Thymus (tissue), 11 donors: ENCODE results near the gene ANKRD12. TPM values are rescaled to one million over a fixed set of nuclear protein-coding genes. Genes with fewer than 3 reads are reported as not detected.

Experiments used
- DNase-seq, 9 donors: peaks; one replicate each; pipeline ENCODE4 v3.0.0-alpha.2; 2013; ENCODE audit warnings: low spot score in 9 of 9, low read depth in 6 of 9, missing footprints in 1 of 9
- H3K27ac ChIP-seq, 2 donors: one replicate each; pipeline ENCODE4 v1.5.1; 2013; ENCODE audit warnings: control low read depth in 1 of 2, low read depth in 1 of 2, low read length in 1 of 2, mild to moderate bottlenecking in 1 of 2, moderate library complexity in 1 of 2
- H3K27me3 ChIP-seq, 2 donors: one replicate each; pipeline ENCODE4 v1.5.1; 2013; ENCODE audit warnings: low read length in 1 of 2; ENCODE audit not compliant: control insufficient read depth in 2 of 2, insufficient read depth in 1 of 2
- H3K36me3 ChIP-seq, 2 donors: one replicate each; pipeline ENCODE4 v1.5.1; 2013; ENCODE audit warnings: low read length in 1 of 2, mild to moderate bottlenecking in 1 of 2, moderate library complexity in 1 of 2; ENCODE audit not compliant: control insufficient read depth in 2 of 2, insufficient read depth in 2 of 2
- H3K4me1 ChIP-seq, 2 donors: one replicate each; pipeline ENCODE4 v1.5.1; 2013; ENCODE audit warnings: low read length in 2 of 2; ENCODE audit not compliant: control insufficient read depth in 2 of 2, insufficient read depth in 2 of 2
- H3K4me3 ChIP-seq, 2 donors: one replicate each; pipeline ENCODE4 v1.5.1; 2013; ENCODE audit warnings: low read length in 2 of 2, control low read depth in 1 of 2, mild to moderate bottlenecking in 1 of 2
- H3K9me3 ChIP-seq, 2 donors: one replicate each; pipeline ENCODE4 v1.5.1; 2013; ENCODE audit warnings: low read length in 1 of 2, mild to moderate bottlenecking in 1 of 2; ENCODE audit not compliant: control insufficient read depth in 2 of 2, insufficient read depth in 1 of 2
- WGBS: extraction: QIAGEN DNeasy Blood & Tissue Kit; methylation state at CpG from one replicate; pipeline ENCODE4 v1.1.7; 2013; 5-methylcytosine and 5-hydroxymethylcytosine counted together
- polyA plus RNA-seq: library from polyadenylated mRNA; stranded (reverse); fragments of 200-250 nt; gene quantifications from one replicate; pipeline ENCODE4 v1.2.3, GENCODE V29; 2013
- total RNA-seq: library from RNA; stranded (reverse); fragments of 120-200 nt; gene quantifications from one replicate; pipeline ENCODE4 v1.2.4, GENCODE V29; 2013
- donor health status: healthy.

Gene ANKRD12
- total and polyA plus RNA-seq, 2 donors, result 13.0 to 57.9 TPM

DNA sequence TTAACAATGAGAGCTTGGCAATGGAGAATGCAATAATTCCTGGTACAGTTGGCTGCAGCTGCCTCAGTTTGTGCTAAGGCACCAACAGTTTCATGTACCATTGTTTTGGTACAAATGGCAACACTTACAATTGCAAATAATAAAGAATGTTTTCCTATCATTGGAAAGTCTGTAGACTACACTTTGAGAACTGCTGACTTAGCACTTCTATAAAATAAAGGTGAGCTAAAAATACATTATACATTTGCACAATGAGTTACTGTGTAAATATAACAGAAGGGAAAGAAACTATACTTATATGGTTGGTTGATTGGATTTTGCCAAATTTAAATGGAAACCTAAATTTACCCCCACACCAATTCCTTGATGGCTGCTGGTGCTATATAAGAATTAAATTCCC lies 153.1 kb downstream of the ANKRD12 start:
- Histone ChIP-seq H3K9me3 (peaks cover 1 to 5% of the 10 kb centered on the region in 2 donors), H3K27ac (no peak overlapping the region), H3K36me3 (no peaks in the 10 kb centered on the region), H3K4me3 (no peak overlapping the region), H3K4me1 (no peaks in the 10 kb centered on the region), H3K27me3 (no peaks in the 10 kb centered on the region)
- DNase-seq, result no peak

GRCh38 chr18:9290156-9290555 lies 153.6 kb downstream of the ANKRD12 start:
- DNase-seq, result no peak
- H3K36me3 ChIP-seq, result no peaks in the 10 kb centered on the region
- H3K4me3 ChIP-seq, result no peak overlapping the region
- no peaks in the 10 kb centered on the region for H3K27me3 ChIP-seq
- no peaks in the 10 kb centered on the region for H3K4me1 ChIP-seq
- H3K27ac ChIP-seq, result no peak overlapping the region
- peaks cover 1 to 8% of the 10 kb centered on the region in 2 donors for H3K9me3 ChIP-seq

GRCh38 chr18:9292047-9292446 lies 155.5 kb downstream of the ANKRD12 start:
- Histone ChIP-seq H3K4me3 (no peak overlapping the region), H3K9me3 (peaks cover 1 to 13% of the 10 kb centered on the region in 2 donors), H3K27ac (no peak overlapping the region), H3K36me3 (no peaks in the 10 kb centered on the region), H3K4me1 (no peaks in the 10 kb centered on the region), H3K27me3 (no peaks in the 10 kb centered on the region)
- WGBS, result 100% methylated on average over 2 of the region's 2 CpGs
- no peak for DNase-seq

DNA sequence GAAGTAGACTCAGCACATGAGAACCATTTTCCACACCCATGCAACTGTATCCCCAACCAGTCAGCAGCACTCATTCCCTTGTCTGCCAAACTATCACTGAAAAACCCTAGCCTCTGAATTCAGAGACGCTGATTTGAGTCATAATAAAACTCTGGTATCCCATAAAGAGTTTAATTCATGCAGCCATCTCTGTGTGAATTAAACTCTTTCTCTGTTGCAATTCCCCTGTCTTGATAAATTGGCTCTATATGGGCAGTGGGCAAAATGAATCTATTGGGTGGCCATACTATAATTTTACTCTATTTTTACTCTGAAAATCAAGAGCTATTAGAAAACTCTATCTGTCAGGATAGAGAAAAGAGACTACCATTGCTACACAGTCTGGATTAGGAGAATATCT lies 157.4 kb downstream of the ANKRD12 start:
- 97% methylated on average over 1 of the region's 1 CpG for whole genome bisulfite sequencing
- Histone ChIP-seq H3K9me3 (peaks cover 1 to 15% of the 10 kb centered on the region in 2 donors), H3K27me3 (no peaks in the 10 kb centered on the region), H3K36me3 (no peaks in the 10 kb centered on the region), H3K4me1 (no peaks in the 10 kb centered on the region), H3K27ac (no peak overlapping the region), H3K4me3 (no peak overlapping the region)
- DNase-seq, result no peak

GRCh38 chr18:9296233-9297006 lies 159.8 kb downstream of the ANKRD12 start:
- H3K27me3 ChIP-seq, result no peaks in the 10 kb centered on the region
- no peak overlapping the region for H3K4me3 ChIP-seq
- 97% methylated on average over 15 of the region's 15 CpGs for WGBS
- H3K9me3 ChIP-seq, result peaks cover 1 to 15% of the 10 kb centered on the region in 2 donors
- no peaks in the 10 kb centered on the region for H3K36me3 ChIP-seq
- no peaks in the 10 kb centered on the region for H3K4me1 ChIP-seq
- H3K27ac ChIP-seq, result no peak overlapping the region
- no peak for DNase-seq

GRCh38 chr18:9297007-9297393 lies 160.4 kb downstream of the ANKRD12 start:
- 98% methylated on average over 24 of the region's 24 CpGs for WGBS
- DNase-seq, result no peak
- Histone ChIP-seq H3K9me3 (peaks cover 1 to 15% of the 10 kb centered on the region in 2 donors), H3K4me3 (no peak overlapping the region), H3K27me3 (no peaks in the 10 kb centered on the region), H3K36me3 (no peaks in the 10 kb centered on the region), H3K27ac (no peak overlapping the region), H3K4me1 (no peaks in the 10 kb centered on the region)

GRCh38 chr18:9304388-9305070 lies 167.9 kb downstream of the ANKRD12 start:
- no peaks in the 10 kb centered on the region for H3K4me1 ChIP-seq
- no peaks in the 10 kb centered on the region for H3K36me3 ChIP-seq
- no peaks in the 10 kb centered on the region for H3K27me3 ChIP-seq
- no peak overlapping the region for H3K27ac ChIP-seq
- no peaks in the 10 kb centered on the region for H3K9me3 ChIP-seq
- no peak overlapping the region for H3K4me3 ChIP-seq
- 98% methylated on average over 6 of the region's 6 CpGs for WGBS
- no peak for DNase-seq

DNA sequence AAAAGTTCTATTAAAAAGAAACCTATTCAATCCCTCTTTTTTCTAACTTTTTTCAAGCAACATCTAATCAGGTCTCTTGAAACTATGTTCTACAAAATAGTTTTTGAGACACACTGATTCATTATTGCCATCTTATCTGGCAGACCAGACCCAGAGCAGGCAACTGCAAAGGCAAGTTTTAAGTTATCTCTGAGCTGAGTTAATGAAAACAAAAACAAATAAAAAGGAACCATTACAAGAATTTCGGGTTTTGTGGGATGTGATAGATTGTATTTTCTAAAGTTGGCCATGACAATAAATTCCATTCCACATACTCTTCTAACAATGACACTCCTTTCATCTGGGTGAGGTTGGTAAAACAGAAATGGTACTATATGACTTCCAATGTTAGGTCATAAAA lies 182.8 kb downstream of the ANKRD12 start:
- Histone ChIP-seq H3K36me3 (no peaks in the 10 kb centered on the region), H3K27me3 (no peaks in the 10 kb centered on the region), H3K4me1 (no peaks in the 10 kb centered on the region), H3K9me3 (no peaks in the 10 kb centered on the region), H3K27ac (no peak overlapping the region), H3K4me3 (no peak overlapping the region)
- no peak for DNase-seq
- 92% methylated on average over 1 of the region's 1 CpG for WGBS

DNA sequence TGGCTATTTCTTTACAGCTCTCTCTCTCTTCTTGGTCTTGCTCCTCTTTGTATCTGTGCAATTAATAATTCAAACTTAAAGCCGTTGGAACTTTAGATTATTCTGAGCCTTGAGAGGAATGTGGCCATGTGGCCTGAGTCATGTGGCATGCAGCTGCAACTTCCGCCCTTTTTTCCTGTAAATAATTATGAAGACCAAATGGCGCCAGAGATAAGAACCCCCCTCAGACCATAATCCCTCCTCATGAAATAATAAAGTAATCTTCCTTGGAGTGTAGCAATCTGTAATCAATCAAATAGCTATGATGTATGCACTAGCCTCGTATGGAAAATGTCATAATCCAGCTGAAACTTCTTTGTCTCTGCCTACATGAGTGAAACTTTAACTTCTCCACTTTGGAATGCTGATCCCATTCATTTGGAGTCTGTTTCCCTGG lies 184.5 kb downstream of the ANKRD12 start:
- 68% methylated on average over 4 of the region's 4 CpGs for WGBS
- DNase-seq, result no peak
- Histone ChIP-seq H3K4me1 (no peaks in the 10 kb centered on the region), H3K9me3 (no peaks in the 10 kb centered on the region), H3K4me3 (no peak overlapping the region), H3K27me3 (no peaks in the 10 kb centered on the region), H3K27ac (no peak overlapping the region), H3K36me3 (no peaks in the 10 kb centered on the region)
